Hair follicle dermal papilla cell (primary cell): ENCODE results near the gene KIAA1328. TPM values are rescaled to one million over a fixed set of nuclear protein-coding genes. Genes with fewer than 3 reads are reported as not detected.

ENCODE experiments used
- total RNA-seq: library from RNA; depleted of rRNA; stranded (reverse); fragments of >200 nt; gene quantifications from 2 replicates; pipeline ENCODE4 v1.2.3, GENCODE V29; 2012

KIAA1328 gene
- total RNA-seq = 10.1 and 12.5 TPM in 2 replicates

DNA sequence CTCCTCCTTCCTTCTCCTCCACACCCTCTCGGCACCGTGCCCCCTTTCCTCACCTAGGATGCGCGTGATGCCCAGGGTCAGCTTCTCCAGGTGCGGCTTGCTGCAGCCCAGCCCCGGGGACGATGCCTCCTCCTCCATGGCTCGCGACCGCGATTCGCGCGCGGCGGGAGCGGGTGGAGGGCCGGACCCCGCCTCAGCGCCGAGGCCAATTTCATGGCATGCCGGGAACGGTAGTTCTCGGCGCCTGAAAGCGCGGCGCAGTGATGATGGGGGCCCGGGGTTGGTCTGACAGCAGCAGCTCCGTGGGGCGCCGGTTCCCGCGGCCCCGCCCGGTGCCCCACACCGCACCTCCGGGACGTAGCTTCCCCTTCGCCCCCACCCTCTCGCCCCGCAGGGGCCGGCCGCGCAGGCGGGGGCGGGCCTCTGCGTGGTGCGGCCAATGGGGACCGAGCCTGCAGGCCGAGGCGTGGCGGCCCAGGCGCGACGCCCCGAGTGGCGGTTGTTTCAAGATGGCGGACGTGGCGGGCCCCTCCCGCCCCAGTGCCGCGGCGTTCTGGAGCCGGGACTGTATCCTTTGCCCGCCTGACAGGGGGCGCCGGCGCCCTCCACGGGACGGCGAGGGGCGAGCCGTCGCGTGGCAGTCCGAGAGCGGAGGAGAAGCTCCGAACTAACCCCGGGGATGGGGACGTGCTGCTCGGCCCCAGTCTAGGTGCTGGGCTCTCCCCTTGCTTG, at the start of gene KIAA1328, which contains the start of gene TPGS2:
Gene KIAA1328, plus strand, starts transcription at position 498 of the 732 bp plus-strand sequence. Its CDS starts 12 bp downstream, at position 510.
Gene TPGS2, minus strand, starts transcription at position 373 of the 732 bp plus-strand sequence. Its CDS starts 235 bp downstream, at position 138.

Other genes with a start within 250 kb of the KIAA1328 start
- 166 and 202 TPM in 2 replicates for gene TPGS2, start 125 bp upstream of the KIAA1328 start, total RNA-seq